ENCODE results near the gene HTR3A. TPM values are rescaled to one million over a fixed set of nuclear protein-coding genes. Genes with fewer than 3 reads are reported as not detected.

Gene HTR3A
- total and polyA plus RNA-seq, 2 of the 13 experiments (the other 11 are each of a cell fraction or from before 2014, with no cell fraction given): not detected

GRCh38 chr11:113947994-113948393 is 26.9 kb upstream of the HTR3A start:
- no peak for DNase-seq (ENCODE audit: low spot score)
- H3K4me2 ChIP-seq (ENCODE audit: low read depth, low read length): no peak overlapping the region
- peaks cover 14% of the 10 kb centered on the region for H3K4me1 ChIP-seq (ENCODE audit: insufficient read depth, low read length)
- no TSS peak for BruUV-seq (replicated peaks)
- no peak overlapping the region for H2AFZ ChIP-seq (ENCODE audit: low read length)
- H3K27me3 ChIP-seq (ENCODE audit: control insufficient read depth in 1 of 2, insufficient read depth in 2 of 2, low read length in 2 of 2): peaks cover 0 to 14% of the 10 kb centered on the region in 2 experiments; a peak in 2 of 5 replicates
- TF ChIP-seq NR2F2 (IDR thresholded peaks at IDR 0.05; ENCODE audit: borderline replicate concordance, low read depth) (no peak), HMG20B (CRISPR knock-in tag; conservative IDR thresholded peaks at IDR 0.05) (no peak), ZNF879 (CRISPR knock-in tag; IDR thresholded peaks at IDR 0.05) (no peak), ZEB1 (IDR thresholded peaks at IDR 0.05; ENCODE audit: insufficient replicate concordance, low read depth) (no peak), ZNF619 (CRISPR knock-in tag; IDR thresholded peaks at IDR 0.05) (no peak), ZNF432 (CRISPR knock-in tag; IDR thresholded peaks at IDR 0.05; ENCODE audit: borderline replicate concordance) (no peak), DPF2 (CRISPR knock-in tag; IDR thresholded peaks at IDR 0.05; ENCODE audit: borderline replicate concordance, low read depth) (no peak), ZBTB25 (CRISPR knock-in tag; IDR thresholded peaks at IDR 0.05) (no peak), PCBP2 (optimal IDR thresholded peaks at IDR 0.05; ENCODE audit: low read depth, low read length, poor library complexity, severe bottlenecking) (no peak), SP1 (IDR thresholded peaks at IDR 0.05) (no peak), SP1 (CRISPR knock-in tag; IDR thresholded peaks at IDR 0.05) (no peak), TFDP2 (CRISPR knock-in tag; IDR thresholded peaks at IDR 0.05) (no peak), TOE1 (CRISPR knock-in tag; IDR thresholded peaks at IDR 0.05) (no peak), ZNF430 (CRISPR knock-in tag; IDR thresholded peaks at IDR 0.05) (no peak)
- ChIA-PET CTCF (ENCODE audit: low intra/inter-chr PET ratio, low total read pairs) (no interaction called here), POLR2A (no interaction called here)
- no peak overlapping the region for H3K4me3 ChIP-seq (replicated peaks in 1 of 3; ENCODE audit: insufficient read depth in 1 of 3, low read depth in 2 of 3, low read length in 3 of 3)
- H3K79me2 ChIP-seq (ENCODE audit: insufficient read depth, low read length): no peaks in the 10 kb centered on the region
- H3K9me3 ChIP-seq (ENCODE audit: low read length): no peaks in the 10 kb centered on the region
- H3K9ac ChIP-seq (ENCODE audit: insufficient read depth, low read depth, low read length): no peak overlapping the region
- intact Hi-C loops (cut with micrococcal nuclease; ENCODE audit: unreplicated experiment): no loop called here
- 57% methylated on average over 4 of the region's 4 CpGs for WGBS (ENCODE audit: low lambda C conversion rate)
- H4K20me1 ChIP-seq (ENCODE audit: insufficient read depth, low read length): no peaks in the 10 kb centered on the region
- H3K36me3 ChIP-seq (replicated peaks in 1 of 2; ENCODE audit: control insufficient read depth in 1 of 2, insufficient read depth in 2 of 2, low read length in 2 of 2): no peaks in the 10 kb centered on the region
- H3K27ac ChIP-seq (ENCODE audit: extremely low read length, insufficient read depth, low read length): no peak overlapping the region
- no peak for ATAC-seq
- in situ Hi-C loops (cut with HindIII; ENCODE audit: extremely low pct_ligation_motif_present, low pct_unique_long_range_greater_than_20kb): no loop called here
- FAIRE-seq: no peak

Measured in HepG2 (cell line).